Activated CD8-positive, alpha-beta memory T cell treated with anti-CD3 and anti-CD28 coated beads for 36 hours (primary cell): ENCODE data around the gene LCE1B. TPM values are rescaled to one million over a fixed set of nuclear protein-coding genes. Genes with fewer than 3 reads are reported as not detected.

Source experiments
- CTCF ChIA-PET: fragments of 350-600 bp; sonication (Branson Sonifier 250); formaldehyde crosslinking; loops from one replicate; lab custom pipeline; 2021; ENCODE audit warnings: antibody characterized with exemption; lab: Charles Lee
- POLR2A ChIA-PET: fragments of 350-600 bp; sonication (Branson Sonifier 250); formaldehyde crosslinking; loops from one replicate; lab custom pipeline; 2021; ENCODE audit warnings: antibody characterized with exemption; lab: Charles Lee
- total RNA-seq, 2 experiments: library from RNA; stranded (reverse); gene quantifications; one replicate each; pipeline ENCODE4 v1.2.3, GENCODE V29; 2021

The LCE1B gene, protein sequence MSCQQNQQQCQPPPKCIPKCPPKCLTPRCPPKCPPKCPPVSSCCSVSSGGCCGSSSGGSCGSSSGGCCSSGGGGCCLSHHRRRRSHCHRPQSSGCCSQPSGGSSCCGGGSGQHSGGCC
- total RNA-seq: not detected

DNA sequence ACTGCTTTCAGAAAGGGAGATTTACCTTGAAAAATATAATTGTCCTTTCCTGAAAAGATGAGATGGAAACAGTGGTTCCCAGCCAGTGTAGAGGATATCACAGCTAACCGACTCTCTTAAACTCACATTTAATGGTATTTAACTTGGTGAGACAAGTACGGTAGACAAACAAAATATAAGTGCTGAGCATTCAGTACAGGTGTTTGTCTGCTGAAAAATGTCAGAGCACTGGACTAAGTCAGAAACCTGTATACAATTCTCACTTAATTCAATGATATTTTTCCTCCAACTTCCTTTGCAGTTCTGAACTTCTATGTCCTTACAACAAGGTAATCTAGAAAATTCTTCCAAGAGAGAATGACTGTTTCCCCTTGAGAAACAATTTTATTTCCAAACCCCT is at the start of gene LCE1B:
Gene LCE1B (plus strand): TSS at position 301 of the 400 bp plus-strand sequence. CDS start 476 bp downstream, outside the sequence.
- POLR2A ChIA-PET: no interaction called here
- CTCF ChIA-PET: no interaction called here

DNA sequence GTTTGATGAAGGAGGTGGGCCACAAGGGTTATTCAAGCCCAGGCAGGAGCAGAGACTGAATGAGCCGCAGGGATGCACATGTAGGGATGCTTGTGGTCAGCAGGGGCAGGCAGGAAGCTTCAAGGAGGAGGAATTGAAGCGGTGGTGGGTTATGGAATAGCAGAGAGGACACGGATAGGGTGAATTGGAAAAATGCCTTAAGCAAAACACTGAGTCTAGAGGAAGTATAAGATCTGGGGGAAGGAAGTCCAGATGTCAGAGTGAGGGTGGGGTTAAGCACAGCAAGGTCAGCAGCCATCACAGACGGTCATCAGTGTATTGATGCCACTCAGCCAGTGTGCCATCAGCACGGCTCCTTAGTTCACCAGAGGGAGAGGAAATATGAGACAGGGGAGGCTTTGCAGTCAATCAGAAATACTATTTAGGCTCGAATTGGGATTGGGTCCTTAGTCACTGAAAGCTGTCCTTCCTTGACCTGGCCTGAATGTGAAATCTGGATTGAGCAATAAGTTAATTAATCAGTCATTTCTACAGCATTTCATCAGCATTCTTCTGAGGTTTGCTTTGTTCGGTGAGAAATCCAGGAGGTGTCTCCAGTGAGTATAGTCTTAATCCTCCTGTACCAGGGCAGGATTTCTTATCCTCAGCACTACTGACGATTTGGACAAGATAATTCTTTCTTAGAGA is 42.8 kb upstream of the LCE1B start:
- POLR2A ChIA-PET: no interaction called here
- CTCF ChIA-PET: no interaction called here

DNA sequence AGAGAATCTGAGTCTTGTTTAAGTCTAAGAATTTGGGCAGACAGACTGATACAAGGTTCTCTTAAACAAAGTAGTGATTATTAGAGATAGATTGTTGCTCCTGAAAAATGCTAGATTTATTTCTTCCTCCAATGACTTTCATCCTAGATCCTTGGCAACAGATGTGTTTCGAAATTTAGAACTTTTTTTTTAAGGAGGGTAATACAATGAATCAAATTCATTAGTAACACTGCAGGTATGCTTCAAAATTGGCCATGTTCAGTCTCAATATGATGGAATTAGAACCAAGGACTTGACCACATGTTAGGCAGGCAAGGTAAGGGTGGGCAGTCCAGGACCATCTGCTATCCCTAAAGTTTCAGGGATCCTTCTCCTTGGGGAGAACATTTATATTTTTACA is 41.4 kb upstream of the LCE1B start:
- ChIA-PET CTCF (no interaction called here), POLR2A (no interaction called here)

DNA sequence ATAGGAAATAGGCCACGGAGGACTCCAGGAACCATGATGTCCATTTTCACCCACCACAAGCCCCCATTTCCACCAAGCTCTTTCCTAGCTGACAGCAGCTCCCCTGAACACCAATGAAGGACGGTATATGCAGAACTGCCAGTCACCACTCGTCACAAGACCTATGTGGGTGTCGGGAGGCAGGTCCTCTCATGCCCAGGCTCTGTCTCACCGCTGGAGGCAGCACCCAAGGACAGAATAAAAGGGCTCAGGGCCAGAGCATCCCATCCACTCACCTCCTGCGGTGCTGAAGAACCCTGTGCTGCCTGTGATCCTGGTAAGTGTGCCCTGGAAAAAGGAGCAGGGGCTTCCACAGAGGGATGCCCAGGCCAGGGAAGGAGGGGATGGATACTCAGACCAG is 36.9 kb upstream of the LCE1B start, which contains the start of gene LCE1F:
Gene LCE1F (plus strand): TSS at position 266 of the 400 bp plus-strand sequence. CDS start 1,232 bp downstream, outside the sequence.
- ChIA-PET POLR2A (no interaction called here), CTCF (no interaction called here)

DNA sequence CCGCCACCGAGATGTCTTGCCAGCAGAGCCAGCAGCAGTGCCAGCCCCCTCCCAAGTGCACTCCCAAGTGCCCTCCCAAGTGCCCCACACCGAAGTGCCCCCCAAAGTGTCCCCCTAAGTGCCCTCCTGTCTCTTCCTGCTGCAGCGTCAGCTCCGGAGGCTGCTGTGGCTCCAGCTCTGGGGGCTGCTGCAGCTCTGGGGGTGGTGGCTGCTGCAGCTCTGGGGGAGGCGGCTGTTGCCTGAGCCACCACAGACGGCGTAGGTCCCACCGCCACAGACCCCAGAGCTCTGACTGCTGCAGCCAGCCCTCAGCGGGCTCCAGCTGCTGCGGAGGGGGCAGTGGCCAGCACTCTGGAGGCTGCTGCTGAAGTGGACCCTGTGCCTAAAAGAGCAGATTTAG is 35.4 kb upstream of the LCE1B start:
- POLR2A ChIA-PET: interaction anchor here (0.6 kb wide), 1 partner anchor 119 kb away, joined by 3 read pairs; no protein-coding TSS in a partner anchor
- CTCF ChIA-PET: no interaction called here

DNA sequence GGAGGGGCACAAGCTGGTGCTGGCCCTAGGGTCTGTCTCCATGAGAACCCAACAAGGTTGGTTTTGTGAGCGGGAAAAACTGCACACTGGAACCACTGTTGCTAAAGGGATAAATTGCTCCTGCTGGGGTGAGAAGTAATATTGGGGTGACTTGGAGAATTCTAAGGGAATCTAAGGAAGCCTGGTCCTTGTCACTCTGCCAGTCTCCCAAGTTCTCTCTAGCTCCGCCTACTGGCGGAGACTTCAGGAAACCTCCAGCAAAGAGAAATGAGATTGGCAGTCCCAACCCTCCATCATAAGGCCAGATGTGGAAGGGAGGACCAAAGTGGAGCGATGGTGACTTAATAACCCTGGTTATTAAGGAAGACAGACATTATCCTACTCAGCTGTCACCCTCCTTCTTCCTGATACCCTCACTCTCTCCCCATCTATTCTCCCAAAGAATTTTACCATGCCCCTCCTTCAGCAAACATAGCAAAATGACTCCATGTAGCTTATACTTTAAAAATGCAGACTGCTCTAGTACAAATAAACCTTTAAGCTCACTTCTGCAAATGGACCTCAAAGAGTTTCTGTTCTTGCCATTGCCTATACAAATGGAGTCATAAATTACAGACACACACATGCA is 34.1 kb upstream of the LCE1B start:
- ChIA-PET CTCF (no interaction called here), POLR2A (no interaction called here)

DNA sequence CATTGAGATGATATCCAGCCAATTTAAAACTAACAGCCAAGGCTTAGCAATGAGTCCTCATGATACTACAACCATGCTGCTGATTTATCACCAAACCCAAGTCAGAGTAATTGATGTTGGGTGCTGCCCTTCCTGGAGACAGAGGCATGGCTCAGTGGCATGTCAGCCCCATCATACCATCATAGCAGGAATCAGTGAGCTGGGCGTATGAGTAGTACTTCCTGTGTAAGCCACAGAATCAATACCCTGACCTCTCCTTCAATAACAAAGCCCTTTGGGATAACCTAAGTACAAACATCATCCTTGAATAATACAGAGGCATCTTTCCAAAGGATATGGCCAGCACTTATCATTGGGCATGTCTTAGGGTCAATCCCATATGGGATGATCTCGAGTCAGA is 28.7 kb upstream of the LCE1B start:
- POLR2A ChIA-PET: no interaction called here

DNA sequence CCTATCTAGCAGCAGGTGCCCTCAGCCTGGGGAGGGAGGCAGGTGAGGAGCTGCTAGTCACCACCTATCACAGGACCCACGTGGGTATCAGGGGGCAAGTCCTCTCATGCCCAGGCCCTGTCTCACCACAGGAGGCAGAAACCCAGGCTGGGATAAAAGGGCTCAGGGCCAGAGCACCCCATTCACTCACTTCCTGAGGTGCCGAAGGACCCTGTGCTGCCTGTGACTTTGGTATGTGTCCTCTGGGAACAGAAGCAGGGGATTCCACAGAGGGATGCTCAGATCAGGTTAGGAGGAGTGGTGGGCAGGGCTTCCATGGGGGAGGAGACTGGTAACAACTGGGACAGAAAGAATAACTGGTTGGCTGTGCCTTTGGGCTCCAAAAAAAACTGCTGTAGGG is 25.7 kb upstream of the LCE1B start, which contains the start of gene LCE1E:
Gene LCE1E (plus strand): TSS at position 181 of the 400 bp plus-strand sequence. CDS start 1,043 bp downstream, outside the sequence.
- ChIA-PET POLR2A (no interaction called here), CTCF (no interaction called here)

More for the DNA sequence above, 28.7 kb upstream of the LCE1B start:
- CTCF ChIA-PET: no interaction called here

DNA sequence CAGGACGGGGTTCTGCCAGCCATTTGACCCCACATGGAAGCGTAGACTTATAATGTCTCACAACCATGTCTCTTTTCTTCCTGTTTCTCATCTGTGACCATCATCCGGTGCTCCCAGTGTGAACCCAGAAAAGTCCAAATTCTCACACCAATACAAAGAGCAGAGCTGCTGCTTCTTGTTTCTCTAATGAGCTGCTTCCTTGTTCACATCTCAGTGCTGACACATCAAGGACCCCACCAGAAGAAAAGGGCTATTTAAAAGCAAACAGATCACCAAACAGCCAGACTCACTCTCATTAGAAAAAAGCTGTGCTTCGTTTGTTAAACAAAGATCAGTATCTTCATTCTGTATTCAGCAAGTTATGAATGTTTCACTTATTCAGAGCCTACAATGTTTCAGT is 16.1 kb upstream of the LCE1B start:
- POLR2A ChIA-PET: no interaction called here
- CTCF ChIA-PET: no interaction called here

DNA sequence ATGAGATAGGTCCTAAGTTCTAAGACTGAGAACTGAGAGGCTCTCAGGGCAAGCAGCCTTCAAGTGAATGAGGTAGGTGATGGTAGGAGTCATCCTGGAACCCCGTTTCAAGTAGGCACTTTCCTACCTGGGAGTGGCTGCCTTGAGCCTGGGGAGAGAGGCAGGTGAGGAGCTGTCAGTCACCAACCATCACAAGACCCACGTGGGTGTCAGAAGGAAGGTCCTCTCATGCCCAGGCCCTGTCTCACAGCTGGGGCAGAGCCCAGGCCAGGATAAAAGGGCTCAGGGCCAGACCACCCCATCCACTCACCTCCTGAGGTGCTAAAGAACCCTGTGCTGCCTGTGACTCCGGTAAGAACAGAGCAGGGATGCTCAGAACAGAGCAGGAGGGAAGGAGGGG is 15.3 kb upstream of the LCE1B start, which contains the start of gene LCE1D:
Gene LCE1D (plus strand): TSS at position 301 of the 400 bp plus-strand sequence. CDS start 1,074 bp downstream, outside the sequence.
- ChIA-PET POLR2A (no interaction called here), CTCF (no interaction called here)

DNA sequence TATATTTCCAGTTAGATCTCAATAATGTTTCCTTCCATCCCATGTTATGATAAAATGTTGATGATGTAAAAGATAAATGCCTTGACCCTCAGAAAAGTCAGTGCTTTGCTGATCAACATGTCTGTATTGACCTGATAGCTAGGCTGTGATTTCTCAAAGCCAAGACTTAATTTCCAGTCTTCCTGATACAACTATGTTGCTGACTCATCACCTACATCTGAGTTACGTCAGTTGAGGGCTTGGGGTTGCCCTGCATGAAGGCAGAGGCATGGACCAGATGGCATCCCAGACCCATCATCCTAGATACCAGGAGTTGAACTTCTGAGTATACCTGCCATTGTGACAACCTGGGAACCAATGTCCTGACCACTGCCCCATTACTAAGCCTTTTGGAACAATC is 10.4 kb upstream of the LCE1B start:
- CTCF ChIA-PET: no interaction called here
- POLR2A ChIA-PET: no interaction called here

DNA sequence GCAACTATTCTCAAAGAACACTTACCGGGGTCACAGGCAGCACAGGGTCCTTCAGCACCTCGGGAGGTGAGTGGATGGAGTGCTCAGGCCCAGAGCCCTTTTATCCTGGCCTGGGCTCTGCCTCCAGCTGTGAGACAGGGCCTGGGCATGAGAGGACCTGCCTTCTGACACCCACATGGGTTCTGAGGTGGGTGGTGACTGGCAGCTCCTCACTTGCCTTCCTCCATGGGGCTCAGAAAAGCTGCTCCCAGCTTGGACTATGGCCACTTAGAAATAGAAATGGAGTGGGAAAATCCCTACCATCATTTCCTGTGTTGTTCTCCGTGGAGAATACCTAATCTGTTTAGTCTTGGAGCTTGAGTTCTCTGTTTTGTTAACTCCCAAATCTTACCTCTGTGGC is 5.2 kb upstream of the LCE1B start, which contains the start of gene LCE1C:
Gene LCE1C (minus strand): TSS at position 76 of the 400 bp plus-strand sequence. CDS start 1,173 bp downstream, outside the sequence.
- CTCF ChIA-PET: no interaction called here
- POLR2A ChIA-PET: no interaction called here

DNA sequence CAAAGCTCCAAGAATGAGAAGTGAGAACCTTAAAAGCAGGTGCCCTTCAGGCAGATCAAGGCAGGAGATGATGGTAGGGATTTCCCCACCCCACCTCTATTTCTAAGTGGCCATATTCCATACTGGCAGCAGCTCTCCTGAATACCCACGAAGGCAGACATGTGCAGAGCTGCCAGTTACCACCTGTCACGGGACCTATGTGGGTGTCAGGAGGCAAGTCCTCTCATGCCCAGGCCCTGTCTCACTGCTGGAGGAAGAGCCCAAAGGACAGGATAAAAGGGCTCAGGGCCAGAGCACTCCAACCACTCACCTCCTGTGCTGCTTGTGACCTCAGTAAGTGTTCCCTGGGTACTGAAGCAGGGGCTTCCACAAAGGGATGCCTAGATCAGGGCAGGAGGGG is 721 bp upstream of the LCE1B start:
- ChIA-PET CTCF (no interaction called here), POLR2A (no interaction called here)

DNA sequence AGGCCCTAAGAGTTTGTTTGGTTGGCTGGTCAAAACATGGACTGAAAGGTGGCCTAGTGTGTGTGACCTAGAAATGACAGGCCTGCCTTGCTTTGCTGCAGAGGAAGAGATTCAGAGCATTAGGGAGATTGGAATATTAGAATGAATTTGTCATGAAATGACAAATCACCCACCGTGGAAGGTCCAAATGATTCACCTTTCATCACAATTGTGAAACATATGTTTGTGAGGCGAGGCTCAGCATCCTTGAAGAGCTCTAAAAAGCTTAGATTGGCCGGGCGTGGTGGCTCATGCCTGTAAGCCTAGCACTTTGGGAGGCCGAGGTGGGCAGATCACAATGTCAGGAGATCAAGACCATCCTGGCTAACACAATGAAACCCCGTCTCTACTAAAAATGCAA is 5.5 kb downstream of the LCE1B start:
- ChIA-PET POLR2A (no interaction called here), CTCF (no interaction called here)

DNA sequence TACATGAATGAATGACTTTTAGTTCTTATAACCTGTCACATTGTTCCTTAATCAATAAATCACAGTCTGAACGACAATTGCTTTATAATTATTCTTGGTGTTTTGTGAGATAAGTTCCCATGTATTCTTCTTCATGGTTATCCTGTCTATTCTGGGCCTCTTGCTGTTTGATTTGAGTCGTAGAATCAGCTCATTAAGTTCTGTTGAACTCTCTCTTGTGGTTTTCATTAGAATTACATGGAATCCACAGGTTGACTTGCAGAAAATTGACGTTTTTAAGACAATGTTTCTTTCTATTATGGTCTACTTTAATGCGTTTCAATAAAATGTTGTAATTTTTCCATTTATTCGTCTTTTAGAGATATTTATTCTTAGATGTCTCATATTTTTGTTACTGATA is 11.5 kb downstream of the LCE1B start:
- ChIA-PET CTCF (no interaction called here), POLR2A (no interaction called here)

DNA sequence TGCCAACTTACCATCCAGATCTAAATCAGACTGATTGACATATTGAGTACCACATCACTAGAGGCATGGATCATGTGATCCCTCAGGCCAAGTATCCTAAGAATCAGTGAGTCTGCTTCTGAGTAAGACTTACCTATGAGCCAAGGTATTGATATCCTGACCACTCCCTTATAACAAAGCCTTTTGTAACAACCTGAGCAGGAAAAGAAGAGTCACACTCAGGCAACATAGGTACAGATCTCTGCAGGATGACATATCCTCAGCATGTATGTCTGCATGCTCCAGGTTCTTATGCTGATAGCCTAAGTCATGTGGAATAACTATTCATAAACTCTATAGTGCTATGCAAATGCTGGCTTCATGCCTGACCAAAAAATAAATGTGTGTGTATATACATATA is 13.2 kb downstream of the LCE1B start:
- POLR2A ChIA-PET: no interaction called here
- CTCF ChIA-PET: interaction anchor here (0.6 kb wide), 1 partner anchor 59 kb away, joined by 4 read pairs; no protein-coding TSS in a partner anchor

DNA sequence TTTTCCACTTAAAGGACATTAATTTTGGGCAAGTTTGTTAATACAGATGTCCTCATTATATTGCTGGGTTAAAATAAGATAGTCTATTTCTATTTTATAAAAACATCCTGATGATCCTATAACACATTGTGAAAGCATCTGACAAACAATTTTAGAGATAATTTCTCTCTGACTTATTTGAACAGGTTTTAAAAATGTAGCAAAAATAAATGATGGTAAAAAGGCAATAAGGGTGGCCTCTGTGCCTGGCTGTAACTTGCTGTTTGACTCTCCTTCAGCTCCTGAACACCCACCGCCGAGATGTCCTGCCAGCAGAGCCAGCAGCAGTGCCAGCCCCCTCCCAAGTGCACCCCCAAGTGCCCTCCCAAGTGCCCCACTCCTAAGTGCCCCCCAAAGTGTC is 15.4 kb downstream of the LCE1B start, which contains the start of gene LCE1A:
Gene LCE1A (plus strand): TSS at position 301 of the 400 bp plus-strand sequence. CDS start 0 bp downstream, at position 301.
- CTCF ChIA-PET: no interaction called here
- POLR2A ChIA-PET: no interaction called here

DNA sequence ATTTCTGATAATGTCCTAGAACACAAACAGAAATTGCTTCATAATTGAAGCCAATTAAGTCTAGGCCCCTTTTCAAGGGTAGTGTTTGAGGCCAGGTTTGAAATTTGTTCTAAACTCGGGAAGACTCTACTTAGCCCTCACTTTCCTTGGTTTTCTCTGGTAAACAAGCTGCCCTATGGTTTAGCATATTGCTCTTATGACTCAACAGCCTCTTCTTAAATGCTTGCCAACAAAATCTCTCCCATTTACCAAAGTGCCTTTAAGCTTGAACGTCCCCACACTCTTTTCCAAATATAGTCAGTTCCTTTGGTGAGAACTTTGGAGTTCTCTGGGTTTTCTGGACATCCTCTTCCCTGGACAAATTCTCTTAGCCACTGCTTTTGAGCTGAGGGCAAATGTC is 25.1 kb downstream of the LCE1B start:
- ChIA-PET CTCF (no interaction called here), POLR2A (no interaction called here)

DNA sequence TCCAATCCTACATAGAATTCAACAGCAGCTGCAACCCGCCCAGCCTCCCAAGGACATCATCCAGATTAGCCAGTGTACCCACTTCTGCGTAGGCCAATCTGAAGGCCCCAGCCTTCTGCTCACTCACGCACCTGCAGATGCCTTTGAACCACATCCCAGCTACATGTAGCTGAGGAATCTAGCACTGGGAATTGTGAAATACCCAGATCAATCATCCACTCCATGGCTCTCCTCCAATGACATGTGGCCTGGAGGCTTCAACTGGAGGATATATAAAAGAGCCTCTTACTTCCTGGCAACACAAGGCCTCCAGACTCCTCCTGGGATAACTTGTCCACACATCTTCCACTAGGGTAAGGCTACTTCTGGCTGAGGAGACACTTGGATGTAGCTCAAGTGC is 30.8 kb downstream of the LCE1B start, which contains the start of gene LCE6A:
Gene LCE6A (plus strand): TSS at position 301 of the 400 bp plus-strand sequence. CDS start 665 bp downstream, outside the sequence.
- POLR2A ChIA-PET: no interaction called here
- CTCF ChIA-PET: no interaction called here

DNA sequence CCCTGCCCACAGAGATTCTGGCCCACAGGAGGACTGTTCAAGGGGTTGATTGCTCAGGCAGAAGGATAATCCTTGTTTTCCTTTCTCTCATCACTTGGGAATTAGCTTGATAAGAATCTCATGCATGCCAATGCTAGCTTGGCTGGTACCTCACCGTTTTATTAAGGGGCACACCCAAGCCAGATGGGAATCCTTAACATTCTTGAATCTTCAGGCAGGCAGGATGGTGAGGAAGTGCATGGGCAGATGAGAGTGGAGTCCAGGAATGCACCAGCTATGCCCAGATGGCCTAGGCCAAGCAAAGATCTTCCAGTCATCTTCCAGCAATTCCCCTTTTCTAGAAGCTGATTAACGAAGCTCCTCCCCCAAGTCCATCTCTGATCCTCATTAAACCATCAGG is 43.9 kb downstream of the LCE1B start:
- POLR2A ChIA-PET: no interaction called here
- CTCF ChIA-PET: no interaction called here
